HG02610 (cell line): Measurements from ENCODE around the gene LKAAEAR1.

Experiments
- ATAC-seq: cut with Tn5 transposase; IDR thresholded peaks from one replicate; pipeline ENCODE4 v1.9.1; 2021; ENCODE audit warnings: mild to moderate bottlenecking, moderate library complexity; ENCODE audit not compliant: unreplicated experiment

The LKAAEAR1 gene

DNA sequence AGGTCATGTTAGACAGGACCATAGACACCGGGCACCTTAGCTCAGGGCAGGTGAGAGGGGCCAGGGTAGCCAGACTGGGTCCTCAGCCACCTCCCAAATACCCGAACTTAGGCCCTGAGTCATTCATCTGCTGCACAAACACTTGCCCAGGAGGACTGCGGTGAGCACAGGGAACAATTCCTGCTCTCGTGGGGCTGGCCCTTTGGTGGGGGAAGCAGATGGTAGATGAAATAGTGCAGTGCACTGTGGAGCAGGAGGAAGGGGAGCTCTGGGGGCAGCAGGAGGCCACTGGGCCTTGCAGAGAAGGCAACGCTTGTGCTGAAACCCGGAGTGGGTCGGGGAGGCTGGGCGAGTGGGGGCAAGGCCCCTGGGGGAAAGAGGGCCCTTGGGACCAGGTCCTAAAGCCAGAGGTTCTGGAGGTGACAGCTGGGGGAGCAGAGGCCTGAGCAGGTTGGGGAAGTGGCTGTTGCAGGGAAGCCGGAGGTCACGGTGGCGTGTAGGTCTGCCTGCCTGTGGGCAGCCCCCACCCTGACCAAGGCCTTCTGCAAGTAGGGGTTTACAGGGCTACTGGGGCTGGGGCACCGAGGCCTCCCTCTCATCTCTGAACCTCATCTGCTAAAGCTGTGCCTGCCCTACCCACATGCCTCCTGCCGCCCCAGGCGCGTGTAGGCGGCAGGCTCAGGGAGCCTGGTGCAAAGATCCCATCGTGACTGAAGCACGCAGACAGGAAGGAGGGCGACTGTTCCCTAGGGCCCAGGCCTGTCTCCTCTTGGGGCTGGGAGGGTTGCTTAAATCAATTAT is 27.8 kb upstream of the LKAAEAR1 start:
- ATAC-seq = no peak

DNA sequence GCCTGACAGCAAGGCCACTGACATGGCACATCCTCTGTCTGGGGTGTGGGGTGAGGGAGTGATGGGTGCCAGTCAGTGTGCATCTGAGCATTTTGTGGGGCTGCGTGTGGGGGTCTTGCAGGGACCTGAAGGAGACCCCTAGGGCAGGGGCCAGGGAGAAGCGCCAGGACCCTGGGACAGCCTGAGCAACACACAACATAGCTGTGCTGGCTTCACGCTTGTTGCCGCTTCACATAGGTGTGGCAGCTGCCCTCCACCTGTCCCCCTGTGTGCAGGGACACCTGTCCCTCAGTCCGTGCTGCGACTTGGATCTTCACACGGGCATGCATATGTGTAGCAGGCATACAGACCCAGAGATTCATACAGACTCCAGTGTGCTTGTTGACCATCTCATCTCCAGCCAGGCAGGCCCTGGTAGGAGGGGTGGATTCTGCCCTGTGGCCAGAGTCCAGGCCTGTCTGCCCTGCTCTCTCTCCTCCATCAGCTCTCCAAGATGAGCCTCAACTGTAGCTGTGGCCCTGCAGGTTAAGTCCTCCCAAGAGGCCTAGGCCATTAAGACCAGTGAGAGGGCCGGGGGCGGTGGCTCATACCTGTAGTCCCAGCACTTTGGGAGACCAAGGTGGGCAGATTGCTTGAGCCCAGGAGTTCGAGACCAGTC is 26.3 kb upstream of the LKAAEAR1 start:
- no peak for ATAC-seq

DNA sequence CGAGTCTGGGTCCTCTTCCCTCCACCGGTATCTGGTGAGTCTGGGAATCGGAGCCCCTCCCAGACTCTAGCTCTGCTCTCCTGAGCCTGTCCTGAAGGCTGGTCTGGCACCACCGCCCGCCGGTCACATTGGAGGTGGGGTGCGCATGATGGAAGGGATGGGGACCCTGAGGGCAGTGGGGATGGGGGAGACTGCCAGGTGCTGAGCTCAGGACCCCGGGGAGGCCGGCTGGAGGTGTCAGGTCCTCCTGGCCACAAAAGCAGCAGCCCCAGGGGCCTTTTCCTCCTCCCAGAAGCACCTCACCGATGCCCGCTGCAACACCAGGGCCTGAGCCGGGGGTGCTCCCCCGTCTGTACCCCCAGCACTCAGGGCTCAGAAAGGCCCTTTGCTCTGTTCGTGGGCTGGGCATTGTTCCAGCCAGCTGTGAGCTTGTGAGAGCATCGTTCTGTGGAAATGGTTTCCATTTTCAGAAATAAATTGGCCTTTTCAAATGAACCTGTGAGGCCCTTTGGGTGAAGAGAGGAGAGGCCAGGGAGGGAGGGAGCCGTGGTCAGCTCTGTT is 25.7 kb upstream of the LKAAEAR1 start:
- no peak for ATAC-seq

DNA sequence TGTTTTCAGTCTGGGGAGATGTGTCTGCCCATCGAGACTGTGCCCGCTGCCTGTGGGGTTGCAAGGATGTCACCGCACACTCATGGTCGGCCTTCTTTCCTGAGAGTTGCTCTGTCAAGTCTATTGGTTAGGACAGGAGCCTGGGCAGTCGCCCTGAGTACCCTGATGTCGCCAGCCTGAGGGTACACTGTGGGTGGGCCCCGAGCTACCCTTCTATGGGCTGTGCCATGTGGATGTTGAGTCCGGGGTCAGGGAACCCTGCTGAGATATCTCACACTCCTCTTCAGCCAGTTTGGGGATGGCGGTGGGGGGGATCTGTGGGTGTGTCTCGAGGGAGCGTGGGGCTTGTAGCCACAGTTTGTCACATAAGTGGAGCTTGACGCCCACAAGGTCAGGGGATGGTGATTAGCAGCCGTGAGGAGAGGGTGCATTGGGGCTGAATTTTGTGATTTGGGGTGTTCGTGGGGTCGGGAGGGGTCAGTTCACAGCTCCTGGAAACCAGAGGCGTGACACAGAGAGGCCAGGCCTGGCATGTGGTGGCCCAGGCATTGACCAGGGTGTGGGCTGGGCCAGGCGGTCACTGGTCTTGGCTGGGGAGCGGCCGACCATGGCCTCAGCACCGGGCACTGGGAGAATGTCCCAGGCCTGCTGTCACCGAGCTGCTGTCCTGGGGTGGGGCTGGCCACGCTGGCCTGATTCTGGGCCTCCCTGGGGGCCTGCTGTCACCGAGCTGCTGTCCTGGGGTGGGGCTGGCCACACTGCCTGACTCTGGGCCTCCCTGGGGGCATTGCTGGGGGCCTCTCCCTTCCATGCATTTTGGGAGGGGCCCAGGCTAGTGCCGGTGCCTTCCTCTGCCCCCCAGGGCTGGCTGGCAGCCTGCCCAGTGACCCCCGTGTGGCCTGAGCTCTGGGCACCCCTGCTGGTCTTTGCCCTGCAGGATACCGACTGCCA is 24.8 kb upstream of the LKAAEAR1 start:
- no peak for ATAC-seq

DNA sequence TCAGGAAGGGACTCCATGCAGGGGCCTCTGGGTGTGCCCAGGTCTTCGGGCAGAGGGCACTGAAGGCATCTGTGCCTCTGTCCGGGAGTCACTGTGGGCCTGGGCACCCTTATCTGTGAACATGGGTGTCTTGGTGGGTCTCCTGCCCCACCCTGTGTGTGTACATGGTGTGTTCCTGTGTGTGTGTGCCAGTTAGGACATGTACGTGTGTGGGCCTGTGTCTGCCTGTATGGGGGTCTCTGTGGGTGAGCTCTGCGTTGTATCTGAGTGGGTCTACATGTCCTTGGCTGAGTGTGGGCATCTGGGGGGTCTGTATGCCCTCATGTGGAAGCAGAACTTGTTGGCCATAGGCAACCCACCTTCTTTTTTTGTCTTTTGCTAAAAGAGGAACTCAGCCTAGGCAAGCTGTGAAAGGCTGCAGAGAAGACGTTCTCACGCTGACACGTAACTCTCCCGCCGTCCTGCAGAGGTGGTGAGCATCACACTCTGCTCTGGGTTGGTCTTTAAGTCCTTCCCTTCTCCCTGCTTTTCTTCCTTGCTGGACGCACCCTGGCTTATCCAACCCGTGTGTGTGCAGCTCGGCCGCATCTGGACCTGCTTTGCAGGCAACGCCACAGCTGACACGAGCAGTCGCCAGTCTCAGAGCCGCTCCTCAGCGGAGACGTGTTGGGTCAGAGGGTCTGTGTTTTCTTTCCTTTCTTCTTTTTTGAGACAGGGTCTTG is 23.7 kb upstream of the LKAAEAR1 start:
- ATAC-seq = no peak

DNA sequence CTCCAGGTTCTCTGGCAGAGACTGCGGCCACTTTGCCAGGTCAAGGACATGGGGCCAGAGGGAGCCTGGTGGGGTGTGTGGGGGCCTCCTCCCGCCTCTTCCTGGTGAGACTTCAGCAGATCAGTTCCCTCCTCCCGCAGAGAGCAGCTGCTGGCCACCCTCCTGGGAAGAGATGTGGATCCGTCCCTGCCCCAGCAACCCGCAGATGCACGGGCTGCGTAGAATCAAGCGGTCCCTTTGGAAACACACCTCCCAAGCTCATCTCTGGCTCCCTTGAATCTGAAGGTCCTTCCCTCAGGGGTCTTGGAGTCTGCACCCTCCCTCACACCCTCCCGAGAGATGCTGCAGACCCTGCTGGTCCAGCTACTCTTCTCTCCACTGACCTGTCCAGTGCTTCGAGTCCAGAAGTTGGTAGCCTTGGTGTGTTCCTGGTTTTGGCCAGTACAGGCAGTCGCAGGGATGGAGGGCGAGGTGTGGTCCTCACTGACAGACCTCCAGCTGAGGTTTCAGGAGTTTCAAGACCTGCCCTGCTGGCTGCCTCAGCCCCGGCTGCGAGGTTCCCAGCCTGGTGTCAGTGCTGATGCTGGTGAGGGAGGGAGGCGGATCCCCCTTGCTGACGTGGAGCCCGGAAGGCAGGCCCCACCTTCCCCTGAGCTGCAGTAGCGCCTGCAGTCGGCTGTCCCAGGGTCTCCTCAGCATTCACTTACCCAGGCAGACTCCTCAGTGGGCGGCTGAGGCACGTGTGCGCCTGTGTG is 23.0 kb upstream of the LKAAEAR1 start, which contains the start of gene NPBWR2:
Gene NPBWR2, minus strand, starts transcription at position 585 of the 755 bp plus-strand sequence. CDS start 734 bp downstream, outside the sequence.
- no peak for ATAC-seq

DNA sequence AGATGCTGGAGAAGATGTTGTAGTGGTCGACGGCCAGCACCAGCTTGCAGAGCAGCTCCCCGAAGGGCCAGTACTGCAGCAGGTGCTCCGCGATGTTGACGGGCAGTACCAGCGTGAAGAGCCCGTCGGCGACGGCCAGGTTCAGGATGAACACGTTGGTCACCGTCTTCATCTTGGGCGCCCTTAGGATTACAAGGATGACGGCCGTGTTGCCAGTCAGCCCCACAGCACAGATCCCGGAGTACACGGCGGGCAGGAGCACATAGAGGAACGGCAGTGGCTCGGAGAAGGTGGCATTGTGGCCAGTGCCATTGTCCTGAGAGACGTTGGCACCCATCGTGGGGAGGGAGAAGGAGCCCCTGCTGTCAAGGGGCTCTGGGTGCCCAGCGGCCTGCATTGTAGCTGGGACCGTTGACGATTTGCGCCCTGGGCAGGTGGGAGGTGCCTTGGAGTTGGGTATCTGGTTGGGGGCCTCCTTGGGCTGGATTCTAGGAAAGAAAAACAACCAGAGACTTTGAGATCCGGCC is 22.3 kb upstream of the LKAAEAR1 start:
- no peak for ATAC-seq

DNA sequence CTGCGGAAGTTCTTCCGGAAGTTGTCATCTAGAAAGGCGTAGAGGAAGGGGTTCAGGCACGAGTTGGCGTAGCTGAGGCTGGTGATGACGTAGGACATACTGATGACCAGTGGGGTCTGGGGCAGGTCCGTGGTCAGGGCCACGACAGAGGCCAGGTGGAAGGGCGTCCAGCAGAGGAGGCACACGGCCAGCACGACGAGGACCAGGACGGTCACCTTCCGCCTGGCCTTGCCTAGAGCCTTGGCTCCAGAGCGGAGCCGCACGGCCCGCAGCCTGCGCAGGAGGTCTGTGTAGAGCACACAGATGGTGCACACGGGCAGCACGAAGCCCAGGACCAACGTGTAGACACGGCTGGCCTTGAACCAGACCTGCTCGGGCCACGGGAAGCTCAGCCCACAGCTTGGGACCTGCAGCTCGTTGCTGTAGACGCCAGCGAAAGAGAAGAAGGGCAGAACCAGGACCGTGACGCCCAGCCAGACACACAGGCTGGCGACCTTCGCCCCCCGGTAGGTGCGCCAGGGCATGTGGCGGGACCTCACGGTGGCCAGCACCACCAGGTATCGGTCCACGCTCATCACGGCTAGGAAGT is 21.7 kb upstream of the LKAAEAR1 start:
- no peak for ATAC-seq

DNA sequence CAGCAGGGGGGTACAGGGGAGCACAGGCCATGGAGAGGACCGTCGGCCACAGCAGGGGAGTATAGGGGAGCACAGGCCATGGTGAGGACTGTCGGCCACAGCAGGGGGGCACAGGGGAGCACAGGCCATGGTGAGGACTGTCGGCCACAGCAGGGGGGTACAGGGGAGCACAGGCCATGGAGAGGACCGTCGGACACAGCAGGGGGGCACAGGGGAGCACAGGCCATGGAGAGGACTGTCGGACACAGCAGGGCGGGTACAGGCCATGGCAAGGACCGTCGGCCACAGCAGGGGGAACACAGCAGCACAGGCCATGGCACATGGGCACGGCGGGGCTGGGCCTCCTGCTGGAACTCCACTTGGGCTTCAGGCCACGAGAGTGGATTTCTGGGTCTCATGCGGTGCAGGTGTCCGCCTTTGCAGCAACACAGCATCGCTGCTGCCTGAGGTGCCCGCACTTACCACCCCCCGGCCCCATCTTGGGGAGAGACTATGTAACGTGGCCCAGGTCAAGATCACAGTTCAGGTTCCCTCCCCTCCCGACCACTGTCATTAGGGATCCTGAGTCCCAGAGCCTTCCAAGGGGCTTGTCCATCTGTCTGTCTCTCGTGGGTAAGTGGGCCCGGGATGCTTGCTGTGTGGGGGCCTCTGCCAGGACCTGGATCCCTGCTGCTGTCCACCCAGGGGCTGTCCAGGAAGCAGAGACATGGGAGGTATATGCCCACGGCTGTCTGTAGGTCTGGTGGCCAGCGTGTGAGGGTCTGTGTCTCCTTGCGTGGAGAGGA is 20.7 kb upstream of the LKAAEAR1 start:
- no peak for ATAC-seq

DNA sequence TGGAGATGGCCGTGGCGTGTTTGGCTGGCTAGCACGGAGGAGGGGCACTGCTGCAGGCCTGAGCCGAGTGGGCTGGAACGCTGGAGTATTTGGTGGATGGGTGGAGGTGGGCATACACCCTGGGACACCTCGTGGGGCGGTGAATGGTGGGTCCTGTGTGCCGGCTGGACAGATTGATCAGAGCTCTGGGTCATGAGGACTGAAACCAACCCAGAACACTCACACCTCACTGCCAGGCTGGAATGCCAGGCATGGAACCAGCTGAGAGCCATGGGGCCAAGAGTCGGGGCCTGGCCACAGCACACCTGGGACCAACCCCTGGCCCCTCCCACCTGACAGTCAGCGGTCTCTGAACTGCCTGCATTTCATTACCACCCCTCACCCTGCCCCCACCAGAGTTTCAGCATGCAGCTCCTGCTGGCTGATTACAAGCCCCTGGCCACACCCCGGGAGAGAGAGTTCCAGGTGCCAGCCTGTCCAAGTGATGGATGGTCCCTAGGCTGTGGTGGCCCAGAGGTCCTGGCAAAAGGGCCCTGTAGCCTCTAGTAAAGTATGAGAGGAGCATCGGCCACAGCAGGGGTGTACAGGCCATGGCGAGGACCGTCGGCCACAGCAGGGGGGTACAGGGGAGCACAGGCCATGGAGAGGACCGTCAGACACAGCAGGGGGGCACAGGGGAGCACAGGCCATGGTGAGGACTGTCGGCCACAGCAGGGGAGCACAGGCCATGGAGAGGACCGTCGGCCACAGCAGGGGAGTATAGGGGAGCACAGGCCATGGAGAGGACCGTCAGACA is 19.9 kb upstream of the LKAAEAR1 start:
- ATAC-seq = no peak

DNA sequence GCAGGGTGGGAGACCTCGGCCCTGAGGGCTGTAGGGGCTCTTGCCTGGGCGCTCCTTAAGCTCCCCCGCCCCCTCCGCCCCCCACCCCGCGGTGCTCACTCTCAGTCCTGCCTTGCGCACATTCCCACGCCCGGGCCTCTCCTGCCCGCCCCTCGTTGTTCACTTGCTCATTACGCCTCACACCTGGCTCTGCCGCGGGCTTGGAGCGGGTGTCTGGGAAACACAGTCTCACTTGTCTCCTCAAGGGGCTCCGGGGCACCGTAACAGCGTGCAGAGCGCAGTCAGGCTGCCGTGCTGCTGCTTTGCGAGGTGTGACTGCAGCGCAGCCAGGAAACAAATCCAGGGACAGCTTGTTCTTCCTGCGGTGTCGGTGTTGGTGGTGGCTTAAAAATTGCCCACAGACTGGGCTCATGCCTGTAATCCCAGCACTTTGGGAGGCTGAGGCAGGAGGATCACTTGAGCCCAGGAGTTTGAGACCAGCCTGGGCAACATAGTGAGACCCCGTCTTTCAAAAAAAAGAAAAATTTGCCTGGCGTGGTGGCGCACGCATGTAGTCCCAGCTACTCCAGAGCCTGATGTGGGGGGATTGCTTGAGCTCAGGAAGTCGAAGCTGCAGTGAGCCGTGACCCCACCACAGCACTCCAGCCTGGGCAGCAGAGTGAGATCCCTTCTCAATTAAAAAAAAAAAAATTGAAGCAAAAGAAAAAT is 18.6 kb upstream of the LKAAEAR1 start:
- ATAC-seq = no peak

DNA sequence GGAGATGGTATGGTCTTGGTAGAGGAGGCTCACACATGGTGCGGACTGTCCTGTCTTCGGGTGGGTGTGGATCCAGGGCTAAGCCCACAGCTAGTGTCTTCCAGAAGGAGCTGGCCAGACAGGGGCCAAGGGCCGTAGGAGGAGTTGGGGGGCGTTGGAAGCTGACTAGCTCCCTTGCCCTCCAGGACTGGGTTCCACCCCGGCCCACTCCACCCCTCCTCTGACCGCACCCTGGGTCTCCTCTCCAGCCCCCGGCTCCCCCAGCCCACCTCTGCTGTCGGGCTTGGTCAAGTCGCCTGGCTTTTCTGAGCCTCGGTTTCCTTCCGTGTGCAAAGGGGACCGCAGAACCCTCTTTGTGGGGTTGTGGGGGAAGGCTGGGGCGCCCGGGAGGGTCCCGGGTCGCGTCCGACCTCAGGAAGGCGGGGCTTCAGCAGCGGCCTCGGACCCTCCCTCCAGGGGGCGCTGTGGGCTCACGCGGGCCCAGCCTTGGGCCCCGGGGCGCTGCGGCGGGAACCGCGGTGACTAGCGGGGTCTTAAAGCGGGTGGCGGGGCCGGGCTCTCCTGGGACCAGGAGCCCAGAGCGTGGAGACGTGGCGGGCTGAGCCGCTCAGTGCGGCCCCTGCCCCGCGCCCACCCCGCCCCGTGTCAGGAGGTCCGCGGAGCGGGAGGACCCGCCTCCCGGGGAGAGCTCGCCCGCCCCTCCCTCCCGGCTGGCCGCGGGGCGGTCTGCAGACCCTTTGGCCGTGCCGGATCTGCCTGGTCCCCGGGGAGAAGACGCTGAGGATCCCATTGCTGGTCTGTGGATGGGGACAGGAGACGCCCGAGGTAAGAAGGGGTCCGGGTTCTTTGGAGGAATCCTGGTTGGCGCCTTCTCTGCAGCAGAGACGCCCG is 17.8 kb upstream of the LKAAEAR1 start:
- no peak for ATAC-seq

DNA sequence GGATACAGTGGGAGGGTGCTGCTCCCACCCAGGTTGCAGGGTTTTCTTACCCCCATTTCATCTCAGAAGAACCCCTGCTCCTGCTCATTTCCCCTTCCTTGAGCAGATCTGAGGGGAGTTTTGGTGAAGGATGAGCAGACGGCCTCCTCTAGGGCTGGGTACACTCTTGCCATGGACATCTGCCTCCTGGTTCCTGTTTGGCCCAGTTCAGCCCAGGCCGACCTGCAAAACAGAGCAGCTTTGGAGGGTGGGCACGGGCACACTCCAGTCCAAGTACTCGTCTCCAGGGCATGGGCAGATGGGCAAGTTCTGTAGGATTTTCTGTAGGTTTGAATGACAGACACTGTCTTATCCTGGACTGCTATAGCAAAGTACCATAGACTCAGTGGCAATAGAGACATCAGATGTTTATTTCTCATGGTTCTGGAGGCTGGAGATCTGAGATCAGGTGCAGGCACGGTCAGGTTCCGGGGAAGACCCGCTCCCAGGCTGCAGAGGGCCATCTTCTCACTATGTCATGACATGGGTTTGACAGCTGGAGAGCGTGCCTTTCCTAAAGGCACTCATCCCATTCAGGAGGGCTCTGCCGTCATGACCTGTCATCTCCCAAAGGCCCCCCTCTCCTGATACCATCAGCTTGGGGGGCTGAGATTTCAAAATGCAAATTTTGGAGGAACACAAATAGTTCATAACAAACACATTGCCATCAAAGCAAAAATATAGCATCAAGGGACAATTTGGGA is 16.9 kb upstream of the LKAAEAR1 start:
- ATAC-seq = no peak

DNA sequence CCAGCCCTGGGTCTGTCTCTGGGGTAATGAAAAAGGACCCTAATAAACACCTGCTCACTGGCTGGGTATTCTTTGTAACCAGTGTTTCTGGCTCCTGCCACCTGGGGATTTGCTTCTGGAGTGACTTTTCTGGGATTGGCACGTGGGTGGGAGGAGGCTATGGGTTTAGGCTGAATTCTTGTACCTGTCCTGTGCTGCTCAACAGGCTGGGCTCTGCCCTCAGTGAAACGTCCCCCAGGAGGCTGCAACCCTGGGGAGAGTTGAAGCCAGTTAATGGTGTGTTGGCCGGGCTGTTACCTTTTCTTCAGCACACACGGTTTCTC is 16.3 kb upstream of the LKAAEAR1 start:
- no peak for ATAC-seq

DNA sequence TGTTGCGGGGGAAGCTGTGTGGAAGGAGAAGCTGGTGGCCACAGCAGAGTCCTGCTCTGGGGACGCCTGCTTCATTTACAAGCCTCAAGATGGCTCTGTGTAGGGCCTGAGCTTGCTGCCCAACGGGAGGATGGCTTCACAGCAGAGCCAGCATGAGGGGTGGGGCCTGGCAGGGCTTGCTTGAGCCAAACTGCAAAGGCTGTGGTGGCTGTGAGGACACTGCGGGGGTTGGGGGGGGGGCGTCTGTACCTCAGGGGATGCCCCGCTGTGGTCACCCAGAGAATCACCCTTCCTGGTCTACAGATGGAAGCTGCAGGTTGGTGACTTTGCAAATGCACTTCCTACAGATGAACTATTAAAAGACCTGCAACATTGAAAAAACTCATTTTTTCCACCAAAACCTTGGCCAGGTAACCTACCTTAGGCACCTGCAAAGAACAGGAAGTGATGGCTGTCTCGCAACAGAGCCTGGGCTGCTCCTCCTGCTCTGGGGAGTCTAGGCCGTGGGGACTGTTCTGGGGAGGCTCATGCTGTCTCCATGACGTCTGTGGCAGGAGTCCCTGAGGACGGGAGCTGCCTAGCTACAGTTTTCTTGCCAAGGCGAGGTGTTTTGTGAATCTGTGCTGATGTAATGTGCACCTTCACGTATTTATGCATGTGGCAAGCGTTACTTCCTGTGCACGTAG is 15.8 kb upstream of the LKAAEAR1 start:
- ATAC-seq = no peak
